GM12878 (cell line): ENCODE data around the gene GABRB1. TPM values are rescaled to one million over a fixed set of nuclear protein-coding genes. Genes with fewer than 3 reads are reported as not detected.

Experiments used
- ATAC-seq: fragments of 200-7000 bp; cut with Tn5 transposase; 3 replicates; pipeline ENCODE4 v1.9.1; 2020; ENCODE audit warnings: mild to moderate bottlenecking, moderate library complexity
- BruUV-seq: library from RNA; stranded (reverse); fragments of 400-500 nt; replicated peaks from 2 replicates; lab custom pipeline; 2021; lab: Mats Ljungman, UMichigan
- CTCF ChIA-PET: fragments of 300-600 bp; sonication (Branson Sonifier 250); formaldehyde crosslinking; extraction: SDS; loops from one replicate; lab custom pipeline; 2021; ENCODE audit warnings: inconsistent platforms; lab: Yijun Ruan, JAX
- POLR2A ChIA-PET: fragments of 350-600 bp; formaldehyde crosslinking; extraction: SDS; loops from one replicate; lab custom pipeline; 2021; ENCODE audit warnings: inconsistent platforms; lab: Charles Lee
- RAD21 ChIA-PET: fragments of 300-600 bp; sonication (Branson Sonifier 250); formaldehyde crosslinking; loops from one replicate; lab custom pipeline; 2023; ENCODE audit warnings: antibody characterized with exemption; ENCODE audit not compliant: unreplicated experiment; lab: Charles Lee
- SMC1A ChIA-PET: fragments of 300-600 bp; sonication (Branson Sonifier 250); formaldehyde crosslinking; loops from one replicate; lab custom pipeline; 2023; ENCODE audit not compliant: unreplicated experiment, uncharacterized antibody; lab: Charles Lee
- DNase-seq: peaks from one replicate; pipeline ENCODE4 v3.0.0-alpha.2; 2011; ENCODE audit warnings: low read depth, low spot score
- FAIRE-seq: peaks from 3 replicates; lab custom pipeline; 2011; peaks lifted over from hg19 to GRCh38; lab: Jason Lieb, UNC
- H2AFZ ChIP-seq: 2 replicates; pipeline ENCODE4 v1.6.0; 2011; ENCODE audit warnings: low read depth, low read length, control low read depth; ENCODE audit not compliant: control insufficient read depth
- H3K27ac ChIP-seq: 2 replicates; pipeline ENCODE4 v1.5.1; 2011; ENCODE audit warnings: control low read depth; ENCODE audit not compliant: control insufficient read depth, insufficient read depth
- H3K27me3 ChIP-seq, 2 experiments: replicated peaks in 1 of 2; 2 replicates each; pipeline versions ENCODE4 v1.6.0 to v1.6.1; 2011; ENCODE audit warnings: low read length in 1 of 2; ENCODE audit not compliant: control insufficient read depth in 2 of 2, insufficient read depth in 2 of 2
- H3K36me3 ChIP-seq, 2 experiments: 2 replicates each; pipeline ENCODE4 v1.5.1; 2011; ENCODE audit warnings: low read length in 1 of 2; ENCODE audit not compliant: control insufficient read depth in 2 of 2, insufficient read depth in 2 of 2
- H3K4me1 ChIP-seq: 2 replicates; pipeline ENCODE4 v1.6.1; 2011; ENCODE audit warnings: mild to moderate bottlenecking, low read length, moderate library complexity, mixed read lengths; ENCODE audit not compliant: control insufficient read depth, insufficient read depth
- H3K4me2 ChIP-seq: 2 replicates; pipeline ENCODE4 v1.6.0; 2011; ENCODE audit warnings: control low read depth; ENCODE audit not compliant: control insufficient read depth, insufficient read depth
- H3K4me3 ChIP-seq: fragments of 200-600 bp; sonication (generic); 2 replicates; pipeline ENCODE4 v1.5.1; 2016
- H3K79me2 ChIP-seq: 2 replicates; pipeline ENCODE4 v1.6.0; 2011; ENCODE audit warnings: low read length; ENCODE audit not compliant: control insufficient read depth, insufficient read depth
- H3K9ac ChIP-seq: 2 replicates; pipeline ENCODE4 v1.8.0; 2011; ENCODE audit warnings: low read length, control low read depth, mixed read lengths; ENCODE audit not compliant: control insufficient read depth, insufficient read depth
- H3K9me3 ChIP-seq: replicated peaks from 3 replicates; pipeline ENCODE4 v1.5.1; 2011; ENCODE audit warnings: mild to moderate bottlenecking, low read length; ENCODE audit not compliant: control insufficient read depth, insufficient read depth
- H4K20me1 ChIP-seq: 2 replicates; pipeline ENCODE4 v1.6.0; 2011; ENCODE audit not compliant: control insufficient read depth, insufficient read depth
- GABPA ChIP-seq: IDR thresholded peaks from 2 replicates; pipeline ENCODE4 v1.6.1; 2014; ENCODE audit warnings: antibody characterized with exemption, low read depth, mild to moderate bottlenecking, inconsistent platforms
- HDGF ChIP-seq: fragments of 450-650 bp; IDR thresholded peaks from 2 replicates; pipeline ENCODE4 v1.6.1; 2016; ENCODE audit warnings: antibody characterized with exemption
- IKZF1 ChIP-seq: fragments of 450-650 bp; conservative IDR thresholded peaks from 2 replicates; pipeline ENCODE4 v1.6.1; 2017; ENCODE audit warnings: antibody characterized with exemption, mild to moderate bottlenecking
- KLF5 ChIP-seq: fragments of 450-650 bp; IDR thresholded peaks from 2 replicates; pipeline ENCODE4 v1.6.1; 2014; ENCODE audit warnings: mild to moderate bottlenecking; ENCODE audit not compliant: partially characterized antibody
- NFYA ChIP-seq: IDR thresholded peaks from 2 replicates; pipeline ENCODE4 v1.6.1; 2011; ENCODE audit warnings: low read depth, mild to moderate bottlenecking, low read length, improper control_type of control experiment, borderline replicate concordance
- NR2C1 ChIP-seq: fragments of 450-650 bp; IDR thresholded peaks from 2 replicates; pipeline ENCODE4 v1.6.1; 2017; ENCODE audit warnings: antibody characterized with exemption, mild to moderate bottlenecking, moderate library complexity
- NRF1 ChIP-seq: conservative IDR thresholded peaks from 2 replicates; pipeline ENCODE4 v1.6.1; 2011; ENCODE audit warnings: mild to moderate bottlenecking, low read depth, low read length, improper control_type of control experiment
- RAD21 ChIP-seq: IDR thresholded peaks from 2 replicates; pipeline ENCODE4 v1.6.1; 2011; ENCODE audit warnings: mild to moderate bottlenecking, low read depth, low read length, moderate library complexity; ENCODE audit not compliant: insufficient read depth
- SPI1 ChIP-seq: IDR thresholded peaks from 2 replicates; pipeline ENCODE4 v1.6.1; 2011; ENCODE audit warnings: low read depth, mild to moderate bottlenecking, low read length, moderate library complexity, borderline replicate concordance; ENCODE audit not compliant: insufficient read depth
- TARDBP ChIP-seq: IDR thresholded peaks from 2 replicates; pipeline ENCODE4 v1.6.1; 2016; ENCODE audit warnings: borderline replicate concordance
- YBX1 ChIP-seq: fragments of 450-650 bp; IDR thresholded peaks from 2 replicates; pipeline ENCODE4 v1.6.1; 2016; ENCODE audit warnings: antibody characterized with exemption
- WGBS: methylation state at CpG from one replicate; pipeline ENCODE4 v1.1.6; 2016; ENCODE audit warnings: low lambda C conversion rate; ENCODE audit not compliant: insufficient replicate concordance, insufficient coverage; ENCODE audit errors: missing lambda C conversion rate; 5-methylcytosine and 5-hydroxymethylcytosine counted together
- in situ Hi-C: fragments of 300-500 bp; cut with MboI; formaldehyde crosslinking; loops from 9 replicates; pipeline ENCODE4 v1.14.3; 2018; ENCODE audit warnings: mixed read lengths
- intact Hi-C: fragments of 100-400 bp; cut with micrococcal nuclease; formaldehyde crosslinking; loops from one replicate; pipeline ENCODE4 v1.14.2; 2022; ENCODE audit not compliant: unreplicated experiment
- polyA plus RNA-seq, 11 experiments: library from polyadenylated mRNA; depleted of rRNA in 4 of 11; unstranded in 6 of 11; stranded (reverse) in 5 of 11; fragments of >200 nt; fragmentation: Nextera tagmentation in 4 of 11; fragmentation: Illumina TruSeq in 1 of 11; extraction: Ambion mirVana in 4 of 11; extraction: Trizol in 1 of 11; gene quantifications; 1 replicate in 1 of 11; 2 replicates in 10 of 11; pipeline versions ENCODE4 v1.2.1 to v1.2.3, GENCODE V29; 2011 to 2016; ENCODE audit warnings: inconsistent platforms in 2 of 11, missing spikeins in 2 of 11, low read depth in 1 of 11
- total RNA-seq, 4 experiments: library from RNA; depleted of rRNA in 3 of 4; stranded (reverse); fragments of >200 nt in 3 of 4; fragmentation: Illumina TruSeq in 1 of 4; extraction: Trizol in 1 of 4; gene quantifications; 2 replicates each; pipeline versions ENCODE4 v1.2.1 to v1.2.3, GENCODE V29; 2013 to 2021
- TF ChIP-seq, protein P1 (sequence below): fragments of 450-650 bp; IDR thresholded peaks from 2 replicates; pipeline ENCODE4 v1.6.1; 2018; ENCODE audit warnings: borderline replicate concordance, mild to moderate bottlenecking; ENCODE audit not compliant: partially characterized antibody
- TF ChIP-seq, protein P2 (sequence below): fragments of 450-650 bp; IDR thresholded peaks from 2 replicates; pipeline ENCODE4 v1.6.1; 2017; ENCODE audit warnings: low read depth, mild to moderate bottlenecking, moderate library complexity

Gene GABRB1
- total and polyA plus RNA-seq, 10 of the 15 experiments (the other 5 are each of a cell fraction or from before 2014, with no cell fraction given), result 0.13 to 0.92 TPM; not detected in 8

DNA sequence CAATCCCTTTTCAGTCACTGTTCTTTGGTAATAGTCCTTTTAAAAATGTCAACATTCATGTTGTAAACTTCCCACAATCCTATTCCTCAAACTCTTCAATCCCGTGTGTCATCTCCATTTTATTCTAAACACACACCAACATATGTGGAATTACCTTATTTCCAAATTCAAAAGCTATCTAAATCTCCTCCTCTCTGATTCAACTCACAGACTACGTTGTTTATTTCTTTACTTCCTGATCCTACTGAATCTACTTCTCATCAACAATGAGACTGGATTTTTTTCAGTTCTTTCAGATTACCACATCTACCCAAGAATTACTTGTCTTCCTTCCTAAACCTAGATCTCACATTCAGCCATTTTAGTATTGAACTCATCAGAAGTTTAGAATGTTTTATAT, 188.2 kb downstream of the GABRB1 start:
- 0% methylated on average over 2 of the region's 2 CpGs for WGBS
- Histone ChIP-seq H3K27me3 (no peaks in the 10 kb centered on the region; a peak in 1 of 4 replicates), H4K20me1 (no peaks in the 10 kb centered on the region), H3K9me3 (no peaks in the 10 kb centered on the region), H3K4me3 (no peak overlapping the region), H2AFZ (no peak overlapping the region), H3K4me2 (no peak overlapping the region), H3K79me2 (no peaks in the 10 kb centered on the region), H3K4me1 (no peaks in the 10 kb centered on the region), H3K27ac (no peak overlapping the region), H3K36me3 (no peaks in the 10 kb centered on the region), H3K9ac (no peak overlapping the region)
- DNase-seq (no peak), FAIRE-seq (no peak), ATAC-seq (no peak)
- no TSS peak for BruUV-seq
- ChIA-PET CTCF (no interaction called here), POLR2A (no interaction called here), RAD21 (interaction anchor here (0.6 kb wide), 1 partner anchor 244 kb away, joined by 3 read pairs; the partner anchor contains the start of gene COMMD8), SMC1A (interaction anchor here (1.3 kb wide), 1 partner anchor 10 kb away, joined by 4 read pairs; no protein-coding TSS in a partner anchor)
- no peak for TF ChIP-seq IKZF1
- no peak for TF ChIP-seq NR2C1
- TF ChIP-seq RAD21, result no peak
- no peak for TF ChIP-seq HDGF
- no peak for TF ChIP-seq NFYA
- TF ChIP-seq TARDBP, result no peak
- TF ChIP-seq SPI1, result no peak
- no peak for TF ChIP-seq GABPA
- intact Hi-C loops (no loop called here), in situ Hi-C loops (no loop called here)

DNA sequence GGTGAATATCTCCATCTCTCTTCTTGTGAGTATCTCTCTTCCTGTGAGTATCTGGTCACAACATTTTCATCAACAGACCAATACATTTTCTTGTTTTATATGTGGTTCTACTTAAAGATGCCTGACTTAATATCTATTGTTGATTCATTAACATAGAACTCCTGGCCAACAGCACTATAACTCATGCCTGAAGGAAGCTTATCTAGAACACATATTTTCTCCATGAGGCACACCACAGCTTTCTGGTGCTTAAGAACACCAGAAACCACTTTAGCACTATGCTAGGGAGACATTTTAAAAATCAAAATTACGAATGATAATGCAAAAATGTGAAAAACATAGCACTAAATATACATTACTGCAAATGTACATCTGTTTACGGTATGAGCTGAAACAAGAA, 190.4 kb downstream of the GABRB1 start:
- H3K4me2 ChIP-seq, result no peak overlapping the region
- ChIA-PET CTCF (interaction anchor here (1.1 to 1.2 kb wide), 2 partner anchors 28 to 99 kb away, joined by 3 read pairs; no protein-coding TSS in a partner anchor), RAD21 (no interaction called here), POLR2A (no interaction called here), SMC1A (no interaction called here)
- no peaks in the 10 kb centered on the region for H3K4me1 ChIP-seq
- H3K4me3 ChIP-seq, result no peak overlapping the region
- in situ Hi-C loops, result no loop called here
- no peaks in the 10 kb centered on the region for H3K36me3 ChIP-seq
- H3K9ac ChIP-seq, result no peak overlapping the region
- no peak overlapping the region for H3K27ac ChIP-seq
- intact Hi-C loops, result no loop called here
- ATAC-seq (no peak), DNase-seq (no peak), FAIRE-seq (no peak)
- no peaks in the 10 kb centered on the region; a peak in 2 of 4 replicates for H3K27me3 ChIP-seq
- H4K20me1 ChIP-seq, result no peaks in the 10 kb centered on the region
- no peaks in the 10 kb centered on the region for H3K79me2 ChIP-seq
- H3K9me3 ChIP-seq, result no peaks in the 10 kb centered on the region
- H2AFZ ChIP-seq, result no peak overlapping the region
- BruUV-seq, result no TSS peak
- 0% methylated on average over 2 of the region's 2 CpGs for WGBS
- TF ChIP-seq NRF1, result no peak
- TF ChIP-seq KLF5, result no peak
- TF ChIP-seq YBX1, result no peak
- TF ChIP-seq, protein P1, sequence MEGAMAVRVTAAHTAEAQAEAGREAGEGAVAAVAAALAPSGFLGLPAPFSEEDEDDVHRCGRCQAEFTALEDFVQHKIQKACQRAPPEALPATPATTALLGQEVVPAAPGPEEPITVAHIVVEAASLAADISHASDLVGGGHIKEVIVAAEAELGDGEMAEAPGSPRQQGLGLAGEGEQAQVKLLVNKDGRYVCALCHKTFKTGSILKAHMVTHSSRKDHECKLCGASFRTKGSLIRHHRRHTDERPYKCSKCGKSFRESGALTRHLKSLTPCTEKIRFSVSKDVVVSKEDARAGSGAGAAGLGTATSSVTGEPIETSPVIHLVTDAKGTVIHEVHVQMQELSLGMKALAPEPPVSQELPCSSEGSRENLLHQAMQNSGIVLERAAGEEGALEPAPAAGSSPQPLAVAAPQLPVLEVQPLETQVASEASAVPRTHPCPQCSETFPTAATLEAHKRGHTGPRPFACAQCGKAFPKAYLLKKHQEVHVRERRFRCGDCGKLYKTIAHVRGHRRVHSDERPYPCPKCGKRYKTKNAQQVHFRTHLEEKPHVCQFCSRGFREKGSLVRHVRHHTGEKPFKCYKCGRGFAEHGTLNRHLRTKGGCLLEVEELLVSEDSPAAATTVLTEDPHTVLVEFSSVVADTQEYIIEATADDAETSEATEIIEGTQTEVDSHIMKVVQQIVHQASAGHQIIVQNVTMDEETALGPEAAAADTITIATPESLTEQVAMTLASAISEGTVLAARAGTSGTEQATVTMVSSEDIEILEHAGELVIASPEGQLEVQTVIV, result no peak
- TF ChIP-seq, protein P2, sequence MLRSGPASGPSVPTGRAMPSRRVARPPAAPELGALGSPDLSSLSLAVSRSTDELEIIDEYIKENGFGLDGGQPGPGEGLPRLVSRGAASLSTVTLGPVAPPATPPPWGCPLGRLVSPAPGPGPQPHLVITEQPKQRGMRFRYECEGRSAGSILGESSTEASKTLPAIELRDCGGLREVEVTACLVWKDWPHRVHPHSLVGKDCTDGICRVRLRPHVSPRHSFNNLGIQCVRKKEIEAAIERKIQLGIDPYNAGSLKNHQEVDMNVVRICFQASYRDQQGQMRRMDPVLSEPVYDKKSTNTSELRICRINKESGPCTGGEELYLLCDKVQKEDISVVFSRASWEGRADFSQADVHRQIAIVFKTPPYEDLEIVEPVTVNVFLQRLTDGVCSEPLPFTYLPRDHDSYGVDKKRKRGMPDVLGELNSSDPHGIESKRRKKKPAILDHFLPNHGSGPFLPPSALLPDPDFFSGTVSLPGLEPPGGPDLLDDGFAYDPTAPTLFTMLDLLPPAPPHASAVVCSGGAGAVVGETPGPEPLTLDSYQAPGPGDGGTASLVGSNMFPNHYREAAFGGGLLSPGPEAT, result no peak
